SK-N-SH treated with all-trans-retinoic acid at 6 μM for 48 hours (cell line): ENCODE data around the gene LOXHD1.

Experiments
- ATAC-seq: fragments of 200-7000 bp; cut with Tn5 transposase; 3 replicates; pipeline ENCODE4 v1.9.1; 2020; ENCODE audit warnings: mild to moderate bottlenecking, moderate library complexity
- ARNTL ChIP-seq: fragments of 450-650 bp; formaldehyde crosslinking; IDR thresholded peaks from 2 replicates; pipeline ENCODE4 v1.5.0; 2020; ENCODE audit warnings: low read depth, mild to moderate bottlenecking, moderate library complexity, borderline replicate concordance
- BACH2 ChIP-seq: fragments of 250-450 bp; sonication (Bioruptor Pico); IDR thresholded peaks from 2 replicates; pipeline ENCODE4 v1.9.0; 2021; ENCODE audit warnings: mild to moderate bottlenecking, borderline replicate concordance
- CREB5 ChIP-seq: fragments of 250-450 bp; sonication (Bioruptor Pico); IDR thresholded peaks from 2 replicates; pipeline ENCODE4 v1.5.1; 2020; ENCODE audit warnings: low read depth, mild to moderate bottlenecking, moderate library complexity
- CSDC2 ChIP-seq: fragments of 250-450 bp; sonication (Bioruptor Pico); IDR thresholded peaks from 2 replicates; pipeline ENCODE4 v1.5.0; 2020; ENCODE audit warnings: mild to moderate bottlenecking, moderate library complexity
- ESRRG ChIP-seq: fragments of 250-450 bp; sonication (Bioruptor Pico); IDR thresholded peaks from 2 replicates; pipeline ENCODE4 v1.6.1; 2021; ENCODE audit warnings: mild to moderate bottlenecking
- GLIS3 ChIP-seq: fragments of 250-450 bp; sonication (Bioruptor Pico); IDR thresholded peaks from 2 replicates; pipeline ENCODE4 v1.5.0; 2020; ENCODE audit warnings: mild to moderate bottlenecking, moderate library complexity
- OSR1 ChIP-seq: fragments of 250-450 bp; sonication (Bioruptor Pico); IDR thresholded peaks from 2 replicates; pipeline ENCODE4 v1.8.0; 2022; ENCODE audit warnings: moderate library complexity, mild to moderate bottlenecking, inconsistent platforms
- PATZ1 ChIP-seq: fragments of 250-450 bp; sonication (Bioruptor Pico); IDR thresholded peaks from 2 replicates; pipeline ENCODE4 v1.8.0; 2020; ENCODE audit warnings: mild to moderate bottlenecking, moderate library complexity, borderline replicate concordance
- POU6F1 ChIP-seq: fragments of 250-450 bp; sonication (Bioruptor Pico); IDR thresholded peaks from 2 replicates; pipeline ENCODE4 v1.8.0; 2021; ENCODE audit warnings: low read depth, mild to moderate bottlenecking, moderate library complexity, borderline replicate concordance
- PPARA ChIP-seq: fragments of 250-450 bp; sonication (Bioruptor Pico); IDR thresholded peaks from 2 replicates; pipeline ENCODE4 v1.5.0; 2020; ENCODE audit warnings: mild to moderate bottlenecking, borderline replicate concordance
- RARB ChIP-seq: fragments of 250-450 bp; sonication (Bioruptor Pico); IDR thresholded peaks from 2 replicates; pipeline ENCODE4 v1.8.0; 2021; ENCODE audit warnings: mild to moderate bottlenecking, moderate library complexity
- SNAI2 ChIP-seq: fragments of 250-450 bp; sonication (Bioruptor Pico); IDR thresholded peaks from 2 replicates; pipeline ENCODE4 v1.5.0; 2020; ENCODE audit warnings: mild to moderate bottlenecking, moderate library complexity
- TCF4 ChIP-seq: fragments of 250-450 bp; sonication (Bioruptor Pico); IDR thresholded peaks from 2 replicates; pipeline ENCODE4 v1.8.0; 2021; ENCODE audit warnings: mild to moderate bottlenecking, moderate library complexity, borderline replicate concordance
- TOX ChIP-seq: fragments of 250-450 bp; sonication (Bioruptor Pico); IDR thresholded peaks from 2 replicates; pipeline ENCODE4 v1.8.0; 2021; ENCODE audit warnings: mild to moderate bottlenecking, moderate library complexity, borderline replicate concordance
- TSHZ2 ChIP-seq: fragments of 250-450 bp; sonication (Bioruptor Pico); IDR thresholded peaks from 2 replicates; pipeline ENCODE4 v1.5.0; 2020; ENCODE audit warnings: mild to moderate bottlenecking, moderate library complexity
- ZC3H10 ChIP-seq: fragments of 250-450 bp; sonication (Bioruptor Pico); IDR thresholded peaks from 2 replicates; pipeline ENCODE4 v1.5.1; 2021; ENCODE audit warnings: mild to moderate bottlenecking, moderate library complexity
- ZFP30 ChIP-seq: fragments of 450-650 bp; formaldehyde crosslinking; IDR thresholded peaks from 2 replicates; pipeline ENCODE4 v1.5.0; 2022; ENCODE audit warnings: mild to moderate bottlenecking, moderate library complexity
- ZNF565 ChIP-seq: fragments of 450-650 bp; formaldehyde crosslinking; conservative IDR thresholded peaks from 2 replicates; pipeline ENCODE4 v1.5.0; 2020; ENCODE audit warnings: low read depth, mild to moderate bottlenecking, moderate library complexity
- ZNF70 ChIP-seq: fragments of 450-650 bp; formaldehyde crosslinking; IDR thresholded peaks from 2 replicates; pipeline ENCODE4 v1.5.0; 2020; ENCODE audit warnings: mild to moderate bottlenecking, moderate library complexity
- ZNF8 ChIP-seq: fragments of 450-650 bp; formaldehyde crosslinking; IDR thresholded peaks from 2 replicates; pipeline ENCODE4 v1.5.0; 2020; ENCODE audit warnings: mild to moderate bottlenecking, moderate library complexity

LOXHD1 gene

GRCh38 chr18:46660957-46661749 lies 4.1 kb upstream of the LOXHD1 start:
- peak; percentile 67 for ATAC-seq
- TF ChIP-seq ARNTL (no peak), ZNF8 (CRISPR knock-in tag) (no peak), POU6F1 (CRISPR knock-in tag) (no peak), TCF4 (no peak), ZNF70 (no peak), ZC3H10 (no peak), SNAI2 (no peak)

GRCh38 chr18:46659484-46659883 lies 2.5 kb upstream of the LOXHD1 start:
- ATAC-seq = no peak
- TF ChIP-seq PATZ1 (CRISPR knock-in tag) (no peak), GLIS3 (CRISPR knock-in tag) (no peak), ZFP30 (CRISPR knock-in tag) (no peak), ZC3H10 (no peak), ZNF565 (CRISPR knock-in tag) (no peak)
- TF ChIP-seq, all 23 proteins: peak for 0

GRCh38 chr18:46656326-46657114 lies 500 bp downstream of the LOXHD1 start:
- ATAC-seq = no peak
- TF ChIP-seq BACH2 (CRISPR knock-in tag) = no peak
- TF ChIP-seq TOX (CRISPR knock-in tag) = no peak
- TF ChIP-seq PATZ1 (CRISPR knock-in tag) = no peak
- no peak for TF ChIP-seq ZC3H10

GRCh38 chr18:46652372-46652771 lies 4.6 kb downstream of the LOXHD1 start:
- TF ChIP-seq ZNF70 = no peak
- TF ChIP-seq PATZ1 (CRISPR knock-in tag) = no peak
- TF ChIP-seq RARB = no peak
- TF ChIP-seq PPARA (CRISPR knock-in tag) = no peak
- TF ChIP-seq GLIS3 (CRISPR knock-in tag) = no peak
- no peak for TF ChIP-seq ZNF565 (CRISPR knock-in tag)
- TF ChIP-seq OSR1 = no peak
- TF ChIP-seq ZC3H10 = no peak
- no peak for TF ChIP-seq ZFP30 (CRISPR knock-in tag)
- TF ChIP-seq BACH2 (CRISPR knock-in tag) = no peak
- TF ChIP-seq ZNF8 (CRISPR knock-in tag) = no peak
- TF ChIP-seq ARNTL = no peak
- TF ChIP-seq CREB5 (CRISPR knock-in tag) = no peak
- no peak for TF ChIP-seq CSDC2 (CRISPR knock-in tag)
- TF ChIP-seq TOX (CRISPR knock-in tag) = no peak
- TF ChIP-seq TSHZ2 (CRISPR knock-in tag) = no peak
- no peak for TF ChIP-seq TCF4
- no peak for TF ChIP-seq ESRRG
- ATAC-seq = no peak
